GM19240 (cell line): Measurements from ENCODE around the gene ACY1.
"Not testable (repeated sequence)": the region's sequence is repeated elsewhere in the genome, so short reads cannot be mapped to it uniquely, and the experiment has no call there.

Experiments
- DNase-seq: peaks from one replicate; pipeline ENCODE4 v3.0.0; 2011; ENCODE audit warnings: low spot score; ENCODE audit not compliant: insufficient read length

The ACY1 gene

GRCh38 chr3:52023860-52024764 is 40.8 kb downstream of the ACY1 start:
- DNase-seq = peak; percentile 55

- DNase-seq = no peak
These were observed 41.6 kb downstream of the ACY1 start for GRCh38 chr3:52024765-52025452.

GRCh38 chr3:52025453-52025852 is 42.1 kb downstream of the ACY1 start:
- no peak for DNase-seq

- DNase-seq = no peak
These were observed 42.7 kb downstream of the ACY1 start for GRCh38 chr3:52026041-52026440.

GRCh38 chr3:52028572-52028971 is 45.2 kb downstream of the ACY1 start:
- DNase-seq = no peak

- no peak for DNase-seq
These were observed 45.7 kb downstream of the ACY1 start for GRCh38 chr3:52029053-52029452.

- DNase-seq = no peak
These were observed 46.2 kb downstream of the ACY1 start for GRCh38 chr3:52029535-52029934.

- DNase-seq = no peak
These were observed 47.5 kb downstream of the ACY1 start for GRCh38 chr3:52030714-52031310.

GRCh38 chr3:52031896-52032295 is 48.6 kb downstream of the ACY1 start:
- DNase-seq = no peak

- no peak for DNase-seq
These were observed 49.5 kb downstream of the ACY1 start for GRCh38 chr3:52032702-52033408.

GRCh38 chr3:52033748-52034147 is 50.4 kb downstream of the ACY1 start:
- not testable (repeated sequence) for DNase-seq

- no peak for DNase-seq
These were observed 50.9 kb downstream of the ACY1 start for GRCh38 chr3:52034212-52034611.

GRCh38 chr3:52034651-52035050 is 51.3 kb downstream of the ACY1 start:
- DNase-seq = no peak

GRCh38 chr3:52036222-52036694 is 52.9 kb downstream of the ACY1 start:
- no peak for DNase-seq

- DNase-seq = no peak
These were observed 53.5 kb downstream of the ACY1 start for GRCh38 chr3:52036829-52037228.

- no peak for DNase-seq
These were observed 54.0 kb downstream of the ACY1 start for GRCh38 chr3:52037291-52037690.

- no peak for DNase-seq
These were observed 54.9 kb downstream of the ACY1 start for GRCh38 chr3:52038227-52038626.
